ENCODE data around the gene CRYL1.

Gene CRYL1

DNA sequence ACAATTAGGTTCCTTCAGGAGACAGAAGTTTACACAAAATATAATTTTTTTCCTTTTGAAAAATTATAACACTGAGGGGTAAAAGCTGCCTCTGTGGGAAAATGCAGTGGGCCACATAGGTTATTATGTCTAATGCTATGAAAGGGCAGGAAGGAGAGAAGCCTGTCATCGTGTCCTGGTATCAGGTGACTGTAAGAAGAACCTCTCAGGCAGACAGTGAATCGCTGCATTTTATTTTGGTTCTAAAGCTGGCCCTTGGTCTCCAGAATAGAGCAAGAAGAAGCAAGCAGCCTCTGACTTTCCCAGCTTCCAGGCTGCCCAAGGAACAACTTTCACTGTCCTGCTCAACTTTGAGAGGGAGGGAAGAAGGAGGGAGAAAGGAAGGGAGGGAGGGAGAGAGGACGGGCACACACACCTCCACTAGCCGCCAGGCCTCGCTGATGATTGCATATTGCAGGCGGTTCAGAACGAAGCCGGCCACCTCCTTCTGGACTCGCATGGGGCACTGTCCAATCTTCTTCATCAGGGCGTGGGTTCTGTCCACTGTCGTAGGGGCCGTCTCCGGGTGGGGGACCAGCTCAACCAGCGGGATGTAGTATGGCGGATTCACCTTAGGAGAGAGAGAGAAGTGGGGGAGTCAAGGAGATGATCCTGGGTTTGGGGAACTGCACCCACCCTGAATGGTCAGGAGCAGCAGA is 93.8 kb downstream of the CRYL1 start:
- H3K27ac ChIP-seq: no peak overlapping the region
- TF ChIP-seq, protein P1, sequence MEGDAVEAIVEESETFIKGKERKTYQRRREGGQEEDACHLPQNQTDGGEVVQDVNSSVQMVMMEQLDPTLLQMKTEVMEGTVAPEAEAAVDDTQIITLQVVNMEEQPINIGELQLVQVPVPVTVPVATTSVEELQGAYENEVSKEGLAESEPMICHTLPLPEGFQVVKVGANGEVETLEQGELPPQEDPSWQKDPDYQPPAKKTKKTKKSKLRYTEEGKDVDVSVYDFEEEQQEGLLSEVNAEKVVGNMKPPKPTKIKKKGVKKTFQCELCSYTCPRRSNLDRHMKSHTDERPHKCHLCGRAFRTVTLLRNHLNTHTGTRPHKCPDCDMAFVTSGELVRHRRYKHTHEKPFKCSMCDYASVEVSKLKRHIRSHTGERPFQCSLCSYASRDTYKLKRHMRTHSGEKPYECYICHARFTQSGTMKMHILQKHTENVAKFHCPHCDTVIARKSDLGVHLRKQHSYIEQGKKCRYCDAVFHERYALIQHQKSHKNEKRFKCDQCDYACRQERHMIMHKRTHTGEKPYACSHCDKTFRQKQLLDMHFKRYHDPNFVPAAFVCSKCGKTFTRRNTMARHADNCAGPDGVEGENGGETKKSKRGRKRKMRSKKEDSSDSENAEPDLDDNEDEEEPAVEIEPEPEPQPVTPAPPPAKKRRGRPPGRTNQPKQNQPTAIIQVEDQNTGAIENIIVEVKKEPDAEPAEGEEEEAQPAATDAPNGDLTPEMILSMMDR (conservative IDR thresholded peaks at IDR 0.05): no peak
- no peak for TF ChIP-seq ZFX (IDR thresholded peaks at IDR 0.05)

DNA sequence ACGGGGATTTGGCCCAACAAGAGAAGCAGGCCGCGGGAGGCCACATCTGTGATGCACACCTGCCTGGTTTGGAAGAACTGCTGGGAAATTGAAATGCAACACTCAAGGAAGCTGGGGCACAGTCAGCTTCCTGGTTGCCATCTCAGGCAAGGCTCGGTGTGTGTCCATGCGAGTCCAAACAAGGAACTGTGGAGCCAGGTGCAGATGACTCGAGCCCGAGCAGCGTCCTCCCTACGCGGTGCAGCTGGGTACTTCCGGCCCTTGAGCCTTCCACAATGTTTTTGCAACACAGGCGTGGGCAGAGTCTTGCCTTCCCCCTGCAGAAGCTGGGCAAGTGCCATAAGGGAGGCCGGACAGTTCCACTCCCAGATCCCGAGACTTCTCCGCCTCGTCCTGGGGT is 94.6 kb downstream of the CRYL1 start:
- H3K27ac ChIP-seq: no peak overlapping the region

DNA sequence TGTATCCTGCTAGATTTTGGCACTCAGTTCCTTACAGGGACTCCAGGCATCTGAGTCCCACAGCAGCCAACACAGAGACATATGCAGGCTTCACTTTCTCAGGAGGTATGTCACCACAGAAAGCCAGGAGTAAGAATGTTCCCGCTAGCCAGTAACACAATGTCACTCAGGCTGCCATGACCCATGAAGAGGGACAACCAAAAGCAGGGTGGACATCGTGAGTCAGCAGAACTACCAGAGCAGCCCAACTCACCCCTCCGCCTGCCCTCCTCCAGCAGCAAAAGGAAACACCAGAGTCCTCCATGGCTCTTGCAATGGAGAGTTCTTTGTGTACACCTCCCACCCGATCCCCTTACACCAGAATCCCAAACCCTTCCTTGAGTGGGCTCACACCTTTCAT is 95.4 kb downstream of the CRYL1 start:
- TF ChIP-seq, protein P1 (conservative IDR thresholded peaks at IDR 0.05): no peak
- TF ChIP-seq ZFX (IDR thresholded peaks at IDR 0.05): no peak
- no peak overlapping the region for H3K27ac ChIP-seq

More for the DNA sequence above, 94.6 kb downstream of the CRYL1 start:
- TF ChIP-seq, protein P1 (conservative IDR thresholded peaks at IDR 0.05): no peak
- no peak for TF ChIP-seq ZFX (IDR thresholded peaks at IDR 0.05)

DNA sequence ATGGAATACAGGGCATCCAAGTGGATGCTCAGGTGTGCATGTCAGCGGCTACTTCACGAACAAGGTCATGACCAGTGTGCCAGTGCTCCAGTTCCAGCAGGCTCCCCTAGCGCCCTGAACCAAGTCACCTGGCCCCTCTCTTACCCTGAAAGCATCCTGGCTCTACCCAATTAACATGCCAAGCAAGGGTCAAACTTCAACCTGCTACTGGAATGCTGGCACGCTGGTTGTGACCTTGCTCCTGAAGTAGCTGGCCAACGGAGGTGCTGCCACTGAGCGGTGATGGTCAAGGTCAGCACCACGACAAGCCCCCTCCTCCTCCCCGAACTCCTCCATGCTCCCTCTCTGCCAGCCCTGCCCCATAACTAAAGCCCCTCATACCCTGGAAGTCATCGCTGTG is 96.0 kb downstream of the CRYL1 start:
- TF ChIP-seq, protein P1 (conservative IDR thresholded peaks at IDR 0.05): no peak
- no peak for TF ChIP-seq ZFX (IDR thresholded peaks at IDR 0.05)
- no peak overlapping the region for H3K27ac ChIP-seq

DNA sequence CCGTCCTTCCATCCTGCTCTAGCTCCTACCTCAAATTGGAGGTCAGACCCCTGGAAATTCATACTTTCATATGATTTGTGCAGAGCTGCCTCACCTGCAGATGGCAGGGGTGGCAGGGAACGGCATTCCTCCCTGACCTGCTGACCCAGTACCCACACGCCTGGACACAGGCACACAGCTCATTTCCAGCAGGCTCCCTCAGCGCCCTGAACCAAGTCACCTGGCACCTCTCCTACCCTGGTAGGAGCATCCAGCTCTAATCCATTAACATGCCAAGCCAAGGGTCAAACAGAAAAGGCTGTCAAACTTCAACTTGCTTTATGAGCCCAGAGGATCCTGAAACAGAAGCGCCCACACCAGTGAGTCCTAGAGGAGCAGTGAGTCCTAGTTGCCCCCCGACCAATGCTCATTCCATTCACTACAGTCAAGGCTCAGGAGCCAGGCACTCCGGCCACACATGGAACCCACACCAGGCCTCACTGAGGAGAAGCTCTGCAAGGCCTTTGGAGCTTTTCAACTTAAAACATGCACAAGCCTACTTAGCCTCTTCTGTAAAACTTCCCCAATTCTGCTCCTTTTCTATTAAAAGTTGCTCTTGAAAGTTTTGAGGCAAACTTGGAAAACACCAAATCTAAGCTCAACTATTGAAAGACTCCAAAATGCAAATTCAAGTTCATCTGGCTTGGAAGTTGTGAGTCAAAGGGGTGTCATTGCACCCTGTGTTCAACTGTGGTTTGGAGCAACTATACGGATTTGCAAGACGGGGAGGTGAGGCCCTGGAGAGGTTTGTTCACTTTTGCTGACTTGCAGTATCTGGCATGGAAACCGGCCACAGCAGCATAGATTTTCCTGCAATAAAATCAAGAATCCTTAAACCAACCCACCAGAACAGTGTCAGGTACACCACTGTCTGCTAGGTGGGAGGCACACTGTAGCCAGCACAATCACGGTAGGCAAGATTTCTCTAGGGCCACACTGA is 96.7 kb downstream of the CRYL1 start:
- no peak for TF ChIP-seq ZFX (IDR thresholded peaks at IDR 0.05)
- TF ChIP-seq, protein P1 (conservative IDR thresholded peaks at IDR 0.05): no peak

DNA sequence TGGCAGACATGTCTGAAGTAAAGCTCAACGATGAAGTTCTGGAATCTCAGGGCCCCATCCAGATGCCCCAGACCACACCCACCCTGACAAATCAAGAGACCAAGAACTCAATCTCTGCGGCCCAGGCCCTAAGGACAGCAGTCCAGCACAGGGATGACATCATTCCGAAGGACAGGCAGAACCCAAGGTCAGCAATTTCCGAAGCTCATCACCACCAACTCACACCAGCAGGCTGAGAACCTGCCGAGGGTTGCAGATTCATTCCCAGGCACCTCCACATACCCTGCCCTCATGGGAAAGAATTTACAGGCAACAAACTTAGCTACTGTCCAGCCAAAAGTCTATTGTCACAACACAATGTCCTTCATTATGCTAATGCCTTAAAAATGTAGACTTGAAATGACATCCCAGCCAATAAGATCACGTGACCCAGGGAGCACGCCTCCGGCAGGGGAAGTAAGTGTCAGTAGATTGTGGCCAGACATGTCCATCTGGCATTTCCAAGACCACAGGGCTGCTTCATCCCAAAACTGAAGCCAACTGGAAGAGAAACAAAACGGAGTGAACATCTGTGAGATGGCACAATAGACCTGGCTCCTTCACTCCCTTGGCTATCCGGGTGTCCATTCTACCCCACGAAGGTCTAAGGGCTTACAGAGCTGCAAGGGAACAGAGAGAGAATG is 98.8 kb downstream of the CRYL1 start:
- H3K27ac ChIP-seq: no peak overlapping the region
- TF ChIP-seq, protein P1 (conservative IDR thresholded peaks at IDR 0.05): no peak
- TF ChIP-seq ZFX (IDR thresholded peaks at IDR 0.05): no peak

More for the DNA sequence above, 96.7 kb downstream of the CRYL1 start:
- no peak overlapping the region for H3K27ac ChIP-seq

Measured in C4-2B (cell line).